Endometrial microvascular endothelial cells (primary cell): ENCODE data around the gene NME1. TPM values are rescaled to one million over a fixed set of nuclear protein-coding genes. Genes with fewer than 3 reads are reported as not detected.
"Not testable (repeated sequence)": the region's sequence is repeated elsewhere in the genome, so short reads cannot be mapped to it uniquely, and the experiment has no call there.

Experiments
- in situ Hi-C: cut with HindIII; loops from 2 replicates; pipeline ENCODE4 v1.10.0; 2017; ENCODE audit warnings: low sequenced_read_pairs, low pct_unique_long_range_greater_than_20kb; ENCODE audit errors: inconsistent ontology term
- total RNA-seq: library from RNA; depleted of rRNA; stranded (reverse); fragments of >200 nt; gene quantifications from one replicate; pipeline ENCODE4 v1.2.3, GENCODE V29; 2015; ENCODE audit errors: inconsistent ontology term

The NME1 gene
- total RNA-seq, result 374 TPM

DNA sequence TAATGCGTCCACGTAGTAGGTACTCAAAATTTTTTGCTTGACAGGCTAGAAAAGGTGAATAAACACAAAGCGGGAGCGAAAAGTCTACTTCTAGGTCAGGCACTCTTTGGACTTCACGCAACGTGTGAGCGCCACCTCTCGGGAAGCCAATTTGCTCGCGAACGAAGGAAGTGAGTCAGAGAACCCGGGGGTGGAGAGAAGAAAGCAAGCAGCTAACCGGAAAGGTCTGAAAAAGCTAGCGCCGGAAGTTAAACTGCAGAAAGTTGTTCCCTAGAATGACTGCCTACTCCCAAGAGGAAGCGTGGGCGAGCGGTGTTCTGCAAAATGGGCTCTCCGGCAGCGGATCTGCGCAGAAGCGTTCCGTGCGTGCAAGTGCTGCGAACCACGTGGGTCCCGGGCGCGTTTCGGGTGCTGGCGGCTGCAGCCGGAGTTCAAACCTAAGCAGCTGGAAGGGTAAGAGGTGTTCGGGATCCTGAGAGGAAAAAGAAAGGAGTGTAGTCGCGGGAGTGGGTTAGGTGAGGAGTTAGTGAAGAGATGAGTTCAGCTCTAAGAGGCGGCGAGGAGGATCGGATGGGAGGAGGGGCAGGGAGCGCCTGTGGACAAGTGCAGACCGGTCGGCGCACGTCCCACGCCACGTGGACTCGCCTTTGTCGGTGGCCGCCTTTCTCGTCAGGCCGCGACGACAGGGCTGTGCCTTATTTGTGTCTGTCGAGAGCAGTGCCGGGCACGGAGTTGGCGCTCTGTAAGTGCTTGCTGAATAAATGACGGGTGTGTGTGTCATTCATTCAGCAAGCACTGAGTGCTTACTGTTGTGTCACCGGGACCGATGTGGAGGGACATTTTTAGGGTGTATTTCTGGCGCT is at the start of gene NME1:
Gene NME1, plus strand, starts transcription at position 350 of the 863 bp plus-strand sequence. CDS start 2,096 bp downstream, outside the sequence.
- in situ Hi-C loops, result no loop called here

- in situ Hi-C loops, result no loop called here
Measured at GRCh38 chr17:51107778-51108177, 45.6 kb upstream of the NME1 start.

DNA sequence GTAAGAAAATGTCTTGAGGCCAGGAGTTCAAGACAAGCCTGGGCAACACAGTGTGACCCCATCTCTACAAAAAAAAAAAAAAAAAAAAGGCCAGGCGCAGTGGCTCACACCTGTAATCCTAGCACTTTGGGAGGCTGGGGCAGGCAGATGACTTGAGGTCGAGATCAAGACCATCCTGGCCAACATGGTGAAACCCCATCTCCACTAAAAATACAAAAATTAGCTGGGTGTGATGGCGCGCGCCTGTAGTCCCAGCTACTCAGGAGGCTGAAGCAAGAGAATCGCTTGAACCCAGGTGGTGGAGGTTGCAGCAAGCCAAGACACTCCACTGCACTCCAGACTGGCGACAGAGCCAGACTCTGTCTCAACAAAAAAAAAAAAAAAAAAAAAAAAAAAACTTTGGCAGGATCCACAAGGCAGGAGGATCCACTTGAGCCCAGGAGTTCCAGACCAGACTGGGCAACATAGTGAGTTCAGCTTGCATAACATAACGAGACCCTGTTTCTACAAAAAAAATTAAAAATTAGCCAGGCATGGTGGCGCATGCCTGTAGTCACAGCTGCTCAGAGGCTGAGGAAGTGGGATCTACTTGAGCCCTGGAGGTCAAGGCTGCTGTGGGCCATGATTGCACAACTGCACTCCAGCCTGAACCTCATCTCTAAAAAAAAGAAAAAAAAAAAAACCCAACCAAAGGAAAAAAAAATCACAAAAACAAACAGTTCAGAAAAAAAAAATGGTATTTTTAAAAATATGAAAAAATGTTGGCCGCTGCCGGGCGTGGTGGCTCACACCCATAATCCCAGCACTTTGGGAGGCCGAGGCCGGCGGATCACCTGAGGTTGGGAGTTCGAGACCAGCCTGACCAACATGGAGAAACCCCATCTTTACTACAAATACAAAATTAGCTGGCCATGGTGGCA is 40.8 kb upstream of the NME1 start:
- in situ Hi-C loops, result not testable (repeated sequence)

GRCh38 chr17:51115179-51115578 is 38.2 kb upstream of the NME1 start:
- in situ Hi-C loops, result no loop called here

GRCh38 chr17:51118330-51119195 is 34.8 kb upstream of the NME1 start:
- in situ Hi-C loops, result no loop called here

DNA sequence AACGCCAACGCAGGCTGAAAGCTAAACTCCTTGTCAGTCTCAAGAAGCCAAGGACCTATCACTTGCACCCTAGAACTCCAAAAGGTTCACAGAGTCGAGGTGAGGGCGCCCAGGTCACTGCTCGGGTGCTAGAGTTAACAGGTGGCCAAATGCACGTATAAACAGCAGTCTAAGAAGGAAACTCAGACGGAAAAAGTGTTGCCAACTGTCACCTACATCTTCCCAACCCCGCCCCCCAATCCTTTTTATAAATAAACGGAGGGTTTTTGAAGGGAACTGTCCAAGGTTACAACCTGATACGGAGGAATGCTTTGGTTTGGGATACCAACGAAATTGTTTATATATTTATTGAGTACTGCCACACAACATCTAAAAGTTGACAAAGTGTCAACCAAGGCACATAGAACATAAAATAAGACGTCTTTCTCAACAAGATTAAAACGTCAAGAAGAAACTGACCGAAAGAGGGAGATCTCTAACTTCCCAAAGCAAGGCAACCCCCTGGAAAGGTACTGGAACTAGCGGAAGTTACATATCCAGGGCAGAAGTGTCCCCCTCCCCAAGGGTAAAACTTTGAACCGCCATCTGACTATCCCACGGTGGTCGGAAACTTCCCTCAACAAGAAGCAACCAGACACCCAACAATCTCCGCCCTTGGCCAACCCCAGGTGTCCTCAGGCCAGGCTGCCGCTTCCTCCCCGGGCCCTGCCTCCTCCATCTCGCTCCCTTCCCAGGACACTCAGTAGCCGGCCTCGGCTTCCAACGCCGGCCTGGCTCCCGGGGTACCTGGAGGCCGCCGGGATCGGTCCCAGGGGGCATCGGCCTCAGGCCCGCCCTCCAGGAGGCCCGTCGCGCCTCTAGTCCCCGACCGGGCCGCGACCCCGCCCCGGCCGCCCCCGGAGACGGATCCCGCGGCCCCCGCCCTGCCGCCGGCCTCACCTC is 33.7 kb upstream of the NME1 start:
- in situ Hi-C loops, result no loop called here

GRCh38 chr17:51120357-51120738 is 33.0 kb upstream of the NME1 start:
- in situ Hi-C loops, result no loop called here

DNA sequence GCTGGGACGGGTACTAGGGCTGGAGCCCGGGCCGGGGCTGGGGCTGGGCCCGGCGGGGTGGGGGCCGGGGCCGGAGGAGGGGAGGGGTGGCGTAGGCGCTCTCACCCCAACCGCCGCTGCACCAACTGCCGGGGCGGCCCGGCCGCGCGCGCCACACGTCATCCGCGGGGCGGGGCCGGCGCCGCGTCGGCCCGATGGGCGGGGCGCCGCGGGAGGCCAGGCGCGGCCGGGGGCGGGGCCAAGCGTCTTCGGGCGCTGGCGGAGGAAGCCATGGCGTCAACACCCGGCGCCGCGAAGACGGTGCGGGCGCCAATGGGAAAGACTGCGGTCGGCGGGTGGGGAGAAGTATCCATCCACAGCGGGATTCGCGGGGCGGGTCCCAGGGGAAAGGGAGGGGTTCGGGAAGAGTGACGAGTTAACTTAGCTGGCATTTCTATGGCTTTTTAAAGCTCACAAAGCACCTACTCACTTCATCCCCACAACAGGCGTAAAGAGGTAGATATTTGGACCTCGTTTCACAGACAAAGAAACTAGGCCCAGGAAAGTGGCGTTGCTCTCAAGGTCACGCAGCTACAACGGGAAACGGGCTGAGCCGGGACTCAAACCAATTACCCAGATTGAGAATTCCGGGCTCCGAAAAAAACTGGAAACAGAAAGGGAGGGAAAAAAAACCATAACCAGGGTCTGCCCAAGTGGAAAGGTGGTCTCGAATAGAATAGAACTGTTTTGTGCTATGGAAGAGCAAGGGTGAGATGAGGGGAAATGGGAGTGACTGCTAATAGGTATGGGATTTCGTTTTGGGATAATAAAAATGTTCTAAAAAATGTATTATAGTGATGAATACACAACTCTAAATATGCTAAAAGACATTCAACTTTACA is 32.4 kb upstream of the NME1 start, which contains the start of gene SPAG9:
Gene SPAG9, minus strand, starts transcription at position 130 of the 881 bp plus-strand sequence. CDS start 212 bp downstream, outside the sequence.
- in situ Hi-C loops, result no loop called here

DNA sequence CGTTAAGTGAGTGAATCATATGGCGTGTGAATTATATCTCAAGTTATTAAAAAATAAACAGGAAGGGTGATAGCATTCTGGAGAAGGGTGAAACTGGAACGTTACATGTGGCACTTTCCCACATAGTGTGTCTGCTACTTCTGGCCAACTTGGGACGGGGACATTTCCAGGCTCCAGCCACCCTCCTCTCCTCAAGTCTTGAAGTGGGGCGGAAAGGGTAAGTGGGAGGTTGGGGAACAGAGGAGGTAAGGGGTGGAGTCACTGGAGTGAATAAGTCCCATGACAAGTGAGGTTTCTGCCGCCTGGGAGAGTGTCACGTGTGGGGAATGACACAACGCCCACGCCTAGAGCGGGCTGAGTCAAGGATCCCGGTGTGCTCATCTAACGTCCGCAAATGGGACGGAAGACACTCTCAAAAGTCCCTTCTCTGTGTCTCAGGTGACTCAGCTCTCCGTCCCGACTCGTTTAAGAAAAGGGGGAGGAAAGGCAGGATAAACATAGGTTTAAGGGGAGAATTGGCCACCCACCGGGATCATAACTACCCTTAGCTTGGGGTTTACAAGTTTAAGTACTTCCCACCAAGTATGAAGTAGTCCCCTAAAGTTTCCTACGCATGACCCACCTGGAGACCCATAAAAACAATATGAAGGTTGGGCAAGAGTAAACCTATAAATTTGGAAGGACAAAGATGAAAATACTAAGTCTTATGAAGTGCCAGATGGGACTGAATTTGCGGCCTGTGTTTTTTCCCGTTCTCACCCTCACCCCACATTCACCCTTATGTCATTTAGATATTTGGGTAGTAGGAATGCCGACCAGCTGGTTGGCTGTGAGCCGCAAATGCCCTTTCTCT is 31.5 kb upstream of the NME1 start:
- in situ Hi-C loops, result no loop called here

DNA sequence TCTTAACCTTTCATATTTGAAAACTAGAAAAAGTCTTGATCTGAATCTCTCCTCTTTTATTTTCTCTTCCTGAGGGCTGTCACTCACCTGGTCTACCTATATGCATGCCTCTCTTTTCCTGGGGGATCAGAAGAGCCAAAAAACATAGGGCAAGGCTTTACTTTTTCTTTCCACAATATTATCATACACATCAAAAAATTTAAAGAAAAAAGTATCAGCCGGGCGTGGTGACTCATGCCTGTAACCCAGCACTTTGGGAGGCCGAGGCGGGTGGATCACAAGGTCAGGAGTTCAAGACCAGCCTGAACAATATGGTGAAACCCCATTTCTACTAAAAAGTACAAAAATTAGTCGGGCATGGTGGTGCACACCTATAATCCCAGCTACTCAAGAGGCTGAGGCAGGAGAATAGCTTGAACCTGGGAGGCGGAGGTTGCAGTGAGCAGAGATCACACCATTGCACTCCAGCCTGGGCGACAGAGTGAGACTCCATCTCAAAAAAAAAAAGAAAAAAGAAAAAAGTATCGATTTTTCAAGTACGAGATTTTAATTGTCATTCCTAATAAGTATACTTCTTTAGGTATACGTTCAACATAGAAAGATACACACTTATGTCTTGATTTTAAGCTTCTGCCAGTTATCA is 30.8 kb upstream of the NME1 start:
- in situ Hi-C loops, result not testable (repeated sequence)

- in situ Hi-C loops, result no loop called here
Measured at GRCh38 chr17:51124640-51125503, 28.5 kb upstream of the NME1 start.

- in situ Hi-C loops, result no loop called here
Measured at GRCh38 chr17:51128076-51128475, 25.3 kb upstream of the NME1 start.

DNA sequence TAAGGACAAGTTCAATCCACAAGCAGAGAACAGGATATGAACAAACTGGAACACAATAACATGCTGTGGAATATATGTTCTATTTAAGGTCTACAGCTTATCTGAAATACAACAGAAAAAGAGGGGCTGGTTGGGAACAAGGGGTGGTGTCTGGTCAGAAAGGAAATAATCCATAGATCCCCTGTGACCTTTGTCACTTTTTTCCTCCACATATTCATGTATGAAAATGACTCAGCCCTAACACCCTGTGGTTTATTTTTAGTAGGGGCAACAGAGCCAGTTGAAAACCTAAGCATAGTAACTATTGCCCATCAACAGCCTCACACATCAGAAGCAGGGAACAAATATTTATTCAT is 20.4 kb upstream of the NME1 start:
- in situ Hi-C loops, result no loop called here

DNA sequence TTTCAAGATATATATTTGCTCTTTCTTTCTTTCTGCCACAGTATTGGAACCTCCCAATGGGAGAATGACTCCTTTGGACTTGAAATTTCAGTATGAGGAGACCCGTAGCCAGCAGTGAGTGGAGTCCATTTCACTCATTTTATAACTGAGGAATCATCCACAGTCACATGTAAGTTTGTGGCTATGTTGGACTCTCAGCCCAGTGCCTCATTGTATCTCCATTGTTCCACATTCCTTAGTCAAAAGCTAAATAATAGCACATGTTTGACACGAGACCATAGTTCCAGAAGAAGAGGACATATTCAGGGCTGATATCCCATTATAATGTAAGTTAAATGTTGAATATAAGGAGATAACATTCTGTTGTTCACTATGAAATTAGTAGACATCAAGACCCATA is 20.0 kb upstream of the NME1 start:
- in situ Hi-C loops, result no loop called here

- in situ Hi-C loops, result no loop called here
Measured at GRCh38 chr17:51135956-51136355, 17.4 kb upstream of the NME1 start.
